Activated CD4-positive, alpha-beta T cell treated with anti-CD3 and anti-CD28 coated beads, Interleukin-2, amount 50 U/mL, for 16 hours (primary cell): ENCODE results near the gene SRSF5.

ENCODE experiments used
- DNase-seq: peaks from one replicate; pipeline ENCODE4 v3.0.0-alpha.2; 2020

SRSF5 gene

GRCh38 chr14:69771136-69771535 is 4.2 kb downstream of the SRSF5 start:
- DNase-seq, result no peak

GRCh38 chr14:69772082-69773017 is 5.4 kb downstream of the SRSF5 start:
- DNase-seq, result no peak

GRCh38 chr14:69773571-69774276 is 6.8 kb downstream of the SRSF5 start:
- no peak for DNase-seq

GRCh38 chr14:69775012-69775411 is 8.1 kb downstream of the SRSF5 start:
- DNase-seq, result no peak

GRCh38 chr14:69776875-69777453 is 10.0 kb downstream of the SRSF5 start:
- no peak for DNase-seq

- DNase-seq, result no peak
Measured at GRCh38 chr14:69779088-69779487, 12.1 kb downstream of the SRSF5 start.

- no peak for DNase-seq
Measured at GRCh38 chr14:69780092-69780491, 13.2 kb downstream of the SRSF5 start.

- DNase-seq, result no peak
Measured at GRCh38 chr14:69780952-69781351, 14.0 kb downstream of the SRSF5 start.

GRCh38 chr14:69784942-69785341 is 18.0 kb downstream of the SRSF5 start:
- no peak for DNase-seq

GRCh38 chr14:69786603-69787002 is 19.7 kb downstream of the SRSF5 start:
- DNase-seq, result no peak

GRCh38 chr14:69789118-69789640 is 22.2 kb downstream of the SRSF5 start:
- DNase-seq, result no peak

GRCh38 chr14:69792887-69793421 is 26.0 kb downstream of the SRSF5 start:
- DNase-seq, result no peak

- no peak for DNase-seq
Measured at GRCh38 chr14:69794791-69795190, 27.8 kb downstream of the SRSF5 start.

GRCh38 chr14:69795691-69796090 is 28.7 kb downstream of the SRSF5 start:
- DNase-seq, result no peak

- DNase-seq, result no peak
Measured at GRCh38 chr14:69796797-69797500, 30.0 kb downstream of the SRSF5 start, which contains the start of gene SLC10A1. Gene SLC10A1, minus strand, starts transcription at chr14:69797241. Its CDS starts 86 bp downstream, at chr14:69797155.

- DNase-seq, result no peak
Measured at GRCh38 chr14:69797573-69798338, 30.8 kb downstream of the SRSF5 start.

GRCh38 chr14:69798339-69798735 is 31.4 kb downstream of the SRSF5 start:
- no peak for DNase-seq

- no peak for DNase-seq
Measured at GRCh38 chr14:69803753-69804152, 36.8 kb downstream of the SRSF5 start.

GRCh38 chr14:69804902-69805301 is 38.0 kb downstream of the SRSF5 start:
- no peak for DNase-seq

- no peak for DNase-seq
Measured at GRCh38 chr14:69807192-69807591, 40.2 kb downstream of the SRSF5 start.
